ENCODE data around the gene CDS2. TPM values are rescaled to one million over a fixed set of nuclear protein-coding genes. Genes with fewer than 3 reads are reported as not detected.
A peak's percentile ranks its signal among the peaks of the same experiment; 100 is the strongest.

Gene CDS2
- total RNA-seq, 1 experiment from 2014 or later: 49.1 TPM

DNA sequence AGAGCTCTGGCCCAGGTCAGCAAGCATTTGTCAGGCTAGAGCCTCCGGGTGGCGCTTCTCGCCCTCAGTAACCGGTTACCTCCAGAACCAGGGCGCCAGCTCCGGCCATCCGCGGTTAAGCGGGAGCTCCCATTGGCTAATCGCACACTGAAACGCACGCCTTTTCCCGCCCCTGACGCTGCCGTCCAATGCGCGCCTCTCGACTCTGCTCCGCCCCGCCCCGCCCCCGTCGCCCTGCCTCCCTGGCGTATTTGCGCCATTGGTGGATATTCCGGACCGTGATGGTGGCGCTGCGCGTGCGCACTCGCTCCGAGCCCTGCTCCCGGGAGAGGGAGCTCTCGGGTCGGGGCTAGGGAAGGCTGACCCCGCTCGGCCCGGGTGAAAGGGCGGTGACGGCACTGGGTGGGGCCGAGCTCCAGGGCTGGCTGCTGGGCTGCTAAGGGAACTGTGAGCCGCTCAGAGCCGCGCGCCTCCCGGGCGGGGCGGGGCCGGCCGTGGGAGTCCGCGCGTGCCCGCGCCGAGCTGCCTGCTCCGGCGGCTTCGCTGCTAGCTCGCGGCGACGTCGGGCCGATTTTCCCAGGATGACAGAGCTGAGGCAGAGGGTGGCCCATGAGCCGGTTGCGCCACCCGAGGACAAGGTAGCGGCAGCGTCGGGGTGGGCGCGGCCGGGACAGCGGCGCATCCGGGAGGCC lies at the start of gene CDS2 (continued):
- TF ChIP-seq NR3C1 (CRISPR knock-in tag; conservative IDR thresholded peaks at IDR 0.05; ENCODE audit: low read depth) (0 out of 2 replicates have a peak, but pooled peaks have one; percentile 90), HMGA2 (CRISPR knock-in tag; IDR thresholded peaks at IDR 0.05) (no peak)
- TF ChIP-seq, protein P1, sequence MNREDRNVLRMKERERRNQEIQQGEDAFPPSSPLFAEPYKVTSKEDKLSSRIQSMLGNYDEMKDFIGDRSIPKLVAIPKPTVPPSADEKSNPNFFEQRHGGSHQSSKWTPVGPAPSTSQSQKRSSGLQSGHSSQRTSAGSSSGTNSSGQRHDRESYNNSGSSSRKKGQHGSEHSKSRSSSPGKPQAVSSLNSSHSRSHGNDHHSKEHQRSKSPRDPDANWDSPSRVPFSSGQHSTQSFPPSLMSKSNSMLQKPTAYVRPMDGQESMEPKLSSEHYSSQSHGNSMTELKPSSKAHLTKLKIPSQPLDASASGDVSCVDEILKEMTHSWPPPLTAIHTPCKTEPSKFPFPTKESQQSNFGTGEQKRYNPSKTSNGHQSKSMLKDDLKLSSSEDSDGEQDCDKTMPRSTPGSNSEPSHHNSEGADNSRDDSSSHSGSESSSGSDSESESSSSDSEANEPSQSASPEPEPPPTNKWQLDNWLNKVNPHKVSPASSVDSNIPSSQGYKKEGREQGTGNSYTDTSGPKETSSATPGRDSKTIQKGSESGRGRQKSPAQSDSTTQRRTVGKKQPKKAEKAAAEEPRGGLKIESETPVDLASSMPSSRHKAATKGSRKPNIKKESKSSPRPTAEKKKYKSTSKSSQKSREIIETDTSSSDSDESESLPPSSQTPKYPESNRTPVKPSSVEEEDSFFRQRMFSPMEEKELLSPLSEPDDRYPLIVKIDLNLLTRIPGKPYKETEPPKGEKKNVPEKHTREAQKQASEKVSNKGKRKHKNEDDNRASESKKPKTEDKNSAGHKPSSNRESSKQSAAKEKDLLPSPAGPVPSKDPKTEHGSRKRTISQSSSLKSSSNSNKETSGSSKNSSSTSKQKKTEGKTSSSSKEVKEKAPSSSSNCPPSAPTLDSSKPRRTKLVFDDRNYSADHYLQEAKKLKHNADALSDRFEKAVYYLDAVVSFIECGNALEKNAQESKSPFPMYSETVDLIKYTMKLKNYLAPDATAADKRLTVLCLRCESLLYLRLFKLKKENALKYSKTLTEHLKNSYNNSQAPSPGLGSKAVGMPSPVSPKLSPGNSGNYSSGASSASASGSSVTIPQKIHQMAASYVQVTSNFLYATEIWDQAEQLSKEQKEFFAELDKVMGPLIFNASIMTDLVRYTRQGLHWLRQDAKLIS (CRISPR knock-in tag; IDR thresholded peaks at IDR 0.05; ENCODE audit: borderline replicate concordance): no peak
- TF ChIP-seq, protein P2, sequence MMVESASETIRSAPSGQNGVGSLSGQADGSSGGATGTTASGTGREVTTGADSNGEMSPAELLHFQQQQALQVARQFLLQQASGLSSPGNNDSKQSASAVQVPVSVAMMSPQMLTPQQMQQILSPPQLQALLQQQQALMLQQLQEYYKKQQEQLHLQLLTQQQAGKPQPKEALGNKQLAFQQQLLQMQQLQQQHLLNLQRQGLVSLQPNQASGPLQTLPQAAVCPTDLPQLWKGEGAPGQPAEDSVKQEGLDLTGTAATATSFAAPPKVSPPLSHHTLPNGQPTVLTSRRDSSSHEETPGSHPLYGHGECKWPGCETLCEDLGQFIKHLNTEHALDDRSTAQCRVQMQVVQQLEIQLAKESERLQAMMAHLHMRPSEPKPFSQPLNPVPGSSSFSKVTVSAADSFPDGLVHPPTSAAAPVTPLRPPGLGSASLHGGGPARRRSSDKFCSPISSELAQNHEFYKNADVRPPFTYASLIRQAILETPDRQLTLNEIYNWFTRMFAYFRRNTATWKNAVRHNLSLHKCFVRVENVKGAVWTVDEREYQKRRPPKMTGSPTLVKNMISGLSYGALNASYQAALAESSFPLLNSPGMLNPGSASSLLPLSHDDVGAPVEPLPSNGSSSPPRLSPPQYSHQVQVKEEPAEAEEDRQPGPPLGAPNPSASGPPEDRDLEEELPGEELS (CRISPR knock-in tag; IDR thresholded peaks at IDR 0.05): peak; percentile 53; the same call in 1 of the 2 replicates

- POLR2A ChIA-PET: no interaction called here
- Mint-ChIP-seq H3K36me3 (no peaks in the 10 kb centered on the region), H3K27ac (no peak overlapping the region), H3K4me1 (peaks cover 16% of the 10 kb centered on the region), H3K27me3 (ENCODE audit: low read depth) (no peaks in the 10 kb centered on the region), H3K9me3 (no peaks in the 10 kb centered on the region), H3K4me3 (no peak overlapping the region)
- ATAC-seq (no peak), DNase-seq (ENCODE audit: low spot score) (no peak)
- TF ChIP-seq USF2 (CRISPR knock-in tag; IDR thresholded peaks at IDR 0.05) (no peak), CREB1 (CRISPR knock-in tag; IDR thresholded peaks at IDR 0.05) (no peak), JUN (CRISPR knock-in tag; IDR thresholded peaks at IDR 0.05) (no peak), ETV6 (CRISPR knock-in tag; IDR thresholded peaks at IDR 0.05) (no peak), JAZF1 (CRISPR knock-in tag; IDR thresholded peaks at IDR 0.05) (no peak), EMX1 (CRISPR knock-in tag; IDR thresholded peaks at IDR 0.05) (no peak), ZBTB21 (CRISPR knock-in tag; IDR thresholded peaks at IDR 0.05; ENCODE audit: borderline replicate concordance) (no peak), NFE2L1 (CRISPR knock-in tag; IDR thresholded peaks at IDR 0.05) (no peak), GTF2I (CRISPR knock-in tag; conservative IDR thresholded peaks at IDR 0.05) (no peak), FOXJ3 (CRISPR knock-in tag; IDR thresholded peaks at IDR 0.05; ENCODE audit: borderline replicate concordance) (no peak), MXD4 (CRISPR knock-in tag; IDR thresholded peaks at IDR 0.05; ENCODE audit: borderline replicate concordance) (no peak), ZNF423 (CRISPR knock-in tag; IDR thresholded peaks at IDR 0.05) (no peak), USF1 (CRISPR knock-in tag; IDR thresholded peaks at IDR 0.05) (no peak)
- TF ChIP-seq, protein P3, sequence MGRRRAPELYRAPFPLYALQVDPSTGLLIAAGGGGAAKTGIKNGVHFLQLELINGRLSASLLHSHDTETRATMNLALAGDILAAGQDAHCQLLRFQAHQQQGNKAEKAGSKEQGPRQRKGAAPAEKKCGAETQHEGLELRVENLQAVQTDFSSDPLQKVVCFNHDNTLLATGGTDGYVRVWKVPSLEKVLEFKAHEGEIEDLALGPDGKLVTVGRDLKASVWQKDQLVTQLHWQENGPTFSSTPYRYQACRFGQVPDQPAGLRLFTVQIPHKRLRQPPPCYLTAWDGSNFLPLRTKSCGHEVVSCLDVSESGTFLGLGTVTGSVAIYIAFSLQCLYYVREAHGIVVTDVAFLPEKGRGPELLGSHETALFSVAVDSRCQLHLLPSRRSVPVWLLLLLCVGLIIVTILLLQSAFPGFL (CRISPR knock-in tag; IDR thresholded peaks at IDR 0.05; ENCODE audit: borderline replicate concordance): no peak
- TF ChIP-seq, protein P4, sequence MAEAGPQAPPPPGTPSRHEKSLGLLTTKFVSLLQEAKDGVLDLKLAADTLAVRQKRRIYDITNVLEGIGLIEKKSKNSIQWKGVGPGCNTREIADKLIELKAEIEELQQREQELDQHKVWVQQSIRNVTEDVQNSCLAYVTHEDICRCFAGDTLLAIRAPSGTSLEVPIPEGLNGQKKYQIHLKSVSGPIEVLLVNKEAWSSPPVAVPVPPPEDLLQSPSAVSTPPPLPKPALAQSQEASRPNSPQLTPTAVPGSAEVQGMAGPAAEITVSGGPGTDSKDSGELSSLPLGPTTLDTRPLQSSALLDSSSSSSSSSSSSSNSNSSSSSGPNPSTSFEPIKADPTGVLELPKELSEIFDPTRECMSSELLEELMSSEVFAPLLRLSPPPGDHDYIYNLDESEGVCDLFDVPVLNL (CRISPR knock-in tag; IDR thresholded peaks at IDR 0.05; ENCODE audit: borderline replicate concordance, low read depth): no peak
- TF ChIP-seq, protein P1 (CRISPR knock-in tag; IDR thresholded peaks at IDR 0.05; ENCODE audit: borderline replicate concordance): no peak
- CTCF ChIA-PET: no interaction called here
Observed at GRCh38 chr20:5077761-5078387, 48.9 kb upstream of the CDS2 start.
